ENCODE results near the gene UGT1A7. TPM values are rescaled to one million over a fixed set of nuclear protein-coding genes. Genes with fewer than 3 reads are reported as not detected.

UGT1A7 gene
- total and polyA plus RNA-seq, 2 donors from 2014 or later: 0.35 to 1.3 TPM

- intact Hi-C loops (cut with DNase I): no loop called here
- DNase-seq (no peak), FAIRE-seq (no peak)
- Histone ChIP-seq H3K4me3 (ENCODE audit: low read length in 3 of 3) (peak within 1 kb of the TSS in 2 of 3 donors; percentile 61 to 83), H3K36me3 (ENCODE audit: control insufficient read depth in 2 of 3, insufficient read depth in 3 of 3, low read length in 3 of 3) (no peaks in the 10 kb centered on the region), H3K27ac (ENCODE audit: low read depth in 2 of 2, low read length in 2 of 2) (peak within 1 kb of the TSS; percentile 66 to 69), H3K9me3 (ENCODE audit: control insufficient read depth in 2 of 3, insufficient read depth in 1 of 3, low read length in 3 of 3) (no peaks in the 10 kb centered on the region), H3K4me1 (ENCODE audit: control insufficient read depth in 2 of 3, insufficient read depth in 2 of 3, low read depth in 1 of 3, low read length in 3 of 3) (peaks cover 0 to 7% (median 2%) of the 10 kb centered on the region in 3 donors), H3K9ac (ENCODE audit: low read length in 3 of 3) (peak within 1 kb of the TSS in 1 of 3 donors; percentile 17), H3K27me3 (ENCODE audit: control insufficient read depth, insufficient read depth, low read length) (no peaks in the 10 kb centered on the region)
- TF ChIP-seq CTCF (IDR thresholded peaks at IDR 0.05; ENCODE audit: borderline replicate concordance, extremely low read depth, insufficient read depth): no peak
Measured at GRCh38 chr2:233671290-233672161, 10.2 kb upstream of the UGT1A7 start, which contains the start of gene UGT1A9. Gene UGT1A9, plus strand, starts transcription at chr2:233671898. Its CDS starts 37 bp downstream, at chr2:233671935.

DNA sequence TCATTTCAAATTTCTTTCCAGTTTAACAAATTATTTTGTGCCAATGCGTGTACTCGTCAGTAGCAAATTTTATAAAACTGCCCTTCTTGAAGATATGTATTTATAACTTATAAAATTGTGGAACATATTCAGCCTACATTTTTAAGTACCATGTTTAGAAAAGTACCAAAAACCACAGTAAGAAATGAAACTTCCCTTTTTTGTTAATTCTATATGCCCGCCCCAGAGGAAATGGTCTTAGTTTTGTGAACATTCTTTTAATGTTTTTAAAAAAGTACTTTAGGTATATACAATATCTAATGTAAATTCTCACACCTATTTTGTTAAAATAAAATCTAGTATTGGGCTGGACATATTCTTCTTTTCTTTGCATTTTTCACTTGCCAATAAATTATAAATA, 8.8 kb upstream of the UGT1A7 start:
- intact Hi-C loops (cut with DNase I): no loop called here
- Histone ChIP-seq H3K27ac (ENCODE audit: low read depth in 2 of 2, low read length in 2 of 2) (peak overlapping the region; percentile 22 to 35), H3K9me3 (ENCODE audit: control insufficient read depth in 2 of 3, insufficient read depth in 1 of 3, low read length in 3 of 3) (no peaks in the 10 kb centered on the region), H3K36me3 (ENCODE audit: control insufficient read depth in 2 of 3, insufficient read depth in 3 of 3, low read length in 3 of 3) (no peaks in the 10 kb centered on the region), H3K9ac (ENCODE audit: low read length in 3 of 3) (peak overlapping the region in 1 of 3 donors; percentile 17), H3K4me3 (ENCODE audit: low read length in 3 of 3) (peak overlapping the region in 2 of 3 donors; percentile 61 to 83), H3K4me1 (ENCODE audit: control insufficient read depth in 2 of 3, insufficient read depth in 2 of 3, low read depth in 1 of 3, low read length in 3 of 3) (peaks cover 0 to 7% (median 2%) of the 10 kb centered on the region in 3 donors), H3K27me3 (ENCODE audit: control insufficient read depth, insufficient read depth, low read length) (no peaks in the 10 kb centered on the region)
- TF ChIP-seq CTCF (IDR thresholded peaks at IDR 0.05; ENCODE audit: borderline replicate concordance, extremely low read depth, insufficient read depth): no peak
- DNase-seq (no peak), FAIRE-seq (peak; percentile 46)

GRCh38 chr2:233673896-233674295, 7.8 kb upstream of the UGT1A7 start:
- peaks cover 0 to 7% (median 2%) of the 10 kb centered on the region in 3 donors for H3K4me1 ChIP-seq (ENCODE audit: control insufficient read depth in 2 of 3, insufficient read depth in 2 of 3, low read depth in 1 of 3, low read length in 3 of 3)
- no peak for TF ChIP-seq CTCF (IDR thresholded peaks at IDR 0.05; ENCODE audit: borderline replicate concordance, extremely low read depth, insufficient read depth)
- peak overlapping the region in 2 of 3 donors; percentile 61 to 83 for H3K4me3 ChIP-seq (ENCODE audit: low read length in 3 of 3)
- intact Hi-C loops (cut with DNase I): no loop called here
- H3K27me3 ChIP-seq (ENCODE audit: control insufficient read depth, insufficient read depth, low read length): no peaks in the 10 kb centered on the region
- H3K9me3 ChIP-seq (ENCODE audit: control insufficient read depth in 2 of 3, insufficient read depth in 1 of 3, low read length in 3 of 3): no peaks in the 10 kb centered on the region
- H3K9ac ChIP-seq (ENCODE audit: low read length in 3 of 3): peak overlapping the region in 2 of 3 donors; percentile 10 to 70
- no peaks in the 10 kb centered on the region for H3K36me3 ChIP-seq (ENCODE audit: control insufficient read depth in 2 of 3, insufficient read depth in 3 of 3, low read length in 3 of 3)
- H3K27ac ChIP-seq (ENCODE audit: low read depth in 2 of 2, low read length in 2 of 2): peak overlapping the region; percentile 2 to 72
- FAIRE-seq: no peak
- no peak for DNase-seq
